OCI-LY1 (cell line): ENCODE results near the gene ZNF438.

Experiments
- EZH2 ChIP-seq: fragments of 200-600 bp; sonication (generic), shearing (Covaris generic); IDR thresholded peaks from 2 replicates; pipeline ENCODE4 v1.8.0; 2017; ENCODE audit warnings: borderline replicate concordance, mixed run types, mild to moderate bottlenecking, antibody characterized with exemption, low read length, moderate library complexity, mixed read lengths
- TF ChIP-seq, protein P1 (sequence below): fragments of 200-600 bp; sonication (generic), shearing (Covaris generic); IDR thresholded peaks from 2 replicates; pipeline ENCODE4 v1.5.1; 2017; ENCODE audit warnings: mild to moderate bottlenecking, antibody characterized with exemption, low read length, moderate library complexity, mixed read lengths

DNA sequence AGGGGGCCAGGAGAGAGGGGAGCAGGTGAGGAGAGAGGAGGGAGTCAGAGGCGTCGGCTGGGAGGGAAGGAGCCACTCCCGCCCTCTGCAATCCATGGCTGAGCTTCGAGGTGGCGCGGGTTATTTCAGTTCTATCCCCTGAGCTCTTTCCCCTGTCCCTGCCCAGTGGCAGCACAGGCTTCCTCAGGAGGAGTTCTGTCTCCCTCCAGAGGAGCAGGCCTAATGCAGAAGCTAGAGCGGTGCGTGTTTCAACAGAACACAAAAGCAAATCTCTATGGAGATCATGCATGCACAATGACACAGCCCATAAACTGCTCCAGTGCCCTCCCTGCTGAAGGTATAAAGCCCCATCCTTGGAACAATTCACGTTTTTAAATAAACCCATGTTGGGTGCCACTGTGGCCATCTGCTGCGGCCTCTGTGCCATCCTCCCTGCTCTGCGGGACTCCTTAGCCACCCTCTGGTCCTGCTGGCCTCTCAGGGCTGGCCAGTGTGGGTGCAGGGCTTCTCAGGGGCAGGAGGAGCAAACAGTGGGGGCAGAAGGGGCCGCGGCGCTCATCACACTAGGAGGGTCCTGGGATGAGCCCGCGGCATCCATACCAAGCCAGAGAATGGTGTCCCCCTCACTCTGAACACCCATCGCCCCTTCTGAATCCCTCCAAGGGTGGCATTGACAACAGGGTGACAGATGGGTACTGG is 209.5 kb downstream of the ZNF438 start:
- TF ChIP-seq EZH2 = no peak
- TF ChIP-seq, protein P1, sequence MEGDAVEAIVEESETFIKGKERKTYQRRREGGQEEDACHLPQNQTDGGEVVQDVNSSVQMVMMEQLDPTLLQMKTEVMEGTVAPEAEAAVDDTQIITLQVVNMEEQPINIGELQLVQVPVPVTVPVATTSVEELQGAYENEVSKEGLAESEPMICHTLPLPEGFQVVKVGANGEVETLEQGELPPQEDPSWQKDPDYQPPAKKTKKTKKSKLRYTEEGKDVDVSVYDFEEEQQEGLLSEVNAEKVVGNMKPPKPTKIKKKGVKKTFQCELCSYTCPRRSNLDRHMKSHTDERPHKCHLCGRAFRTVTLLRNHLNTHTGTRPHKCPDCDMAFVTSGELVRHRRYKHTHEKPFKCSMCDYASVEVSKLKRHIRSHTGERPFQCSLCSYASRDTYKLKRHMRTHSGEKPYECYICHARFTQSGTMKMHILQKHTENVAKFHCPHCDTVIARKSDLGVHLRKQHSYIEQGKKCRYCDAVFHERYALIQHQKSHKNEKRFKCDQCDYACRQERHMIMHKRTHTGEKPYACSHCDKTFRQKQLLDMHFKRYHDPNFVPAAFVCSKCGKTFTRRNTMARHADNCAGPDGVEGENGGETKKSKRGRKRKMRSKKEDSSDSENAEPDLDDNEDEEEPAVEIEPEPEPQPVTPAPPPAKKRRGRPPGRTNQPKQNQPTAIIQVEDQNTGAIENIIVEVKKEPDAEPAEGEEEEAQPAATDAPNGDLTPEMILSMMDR = no peak
